ENCODE results near the gene KRTAP5-10.

DNA sequence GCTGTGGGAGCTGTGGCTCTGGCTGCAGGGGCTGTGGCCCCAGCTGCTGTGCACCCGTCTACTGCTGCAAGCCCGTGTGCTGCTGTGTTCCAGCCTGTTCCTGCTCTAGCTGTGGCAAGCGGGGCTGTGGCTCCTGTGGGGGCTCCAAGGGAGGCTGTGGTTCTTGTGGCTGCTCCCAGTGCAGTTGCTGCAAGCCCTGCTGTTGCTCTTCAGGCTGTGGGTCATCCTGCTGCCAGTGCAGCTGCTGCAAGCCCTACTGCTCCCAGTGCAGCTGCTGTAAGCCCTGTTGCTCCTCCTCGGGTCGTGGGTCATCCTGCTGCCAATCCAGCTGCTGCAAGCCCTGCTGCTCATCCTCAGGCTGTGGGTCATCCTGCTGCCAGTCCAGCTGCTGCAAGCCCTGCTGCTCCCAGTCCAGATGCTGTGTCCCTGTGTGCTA is 16.6 kb upstream of the KRTAP5-10 start:
- TF ChIP-seq FOXK2 (IDR thresholded peaks at IDR 0.05) (no peak), FOXA1 (IDR thresholded peaks at IDR 0.05) (no peak), ZNF384 (IDR thresholded peaks at IDR 0.05) (no peak), ELF4 (IDR thresholded peaks at IDR 0.05) (no peak), LEF1 (IDR thresholded peaks at IDR 0.05; ENCODE audit: borderline replicate concordance) (no peak), ARNT (IDR thresholded peaks at IDR 0.05) (no peak), FOXM1 (IDR thresholded peaks at IDR 0.05; ENCODE audit: borderline replicate concordance) (no peak), PKNOX1 (IDR thresholded peaks at IDR 0.05) (no peak)
